NCI-H1092 treated with DMSO at 0.1 percent for 48 hours (cell line): Measurements from ENCODE around the gene CPTP.

Experiments
- DNase-seq: peaks from one replicate; lab custom pipeline; 2025; lab: John Stamatoyannopoulos, UW

Gene CPTP

DNA sequence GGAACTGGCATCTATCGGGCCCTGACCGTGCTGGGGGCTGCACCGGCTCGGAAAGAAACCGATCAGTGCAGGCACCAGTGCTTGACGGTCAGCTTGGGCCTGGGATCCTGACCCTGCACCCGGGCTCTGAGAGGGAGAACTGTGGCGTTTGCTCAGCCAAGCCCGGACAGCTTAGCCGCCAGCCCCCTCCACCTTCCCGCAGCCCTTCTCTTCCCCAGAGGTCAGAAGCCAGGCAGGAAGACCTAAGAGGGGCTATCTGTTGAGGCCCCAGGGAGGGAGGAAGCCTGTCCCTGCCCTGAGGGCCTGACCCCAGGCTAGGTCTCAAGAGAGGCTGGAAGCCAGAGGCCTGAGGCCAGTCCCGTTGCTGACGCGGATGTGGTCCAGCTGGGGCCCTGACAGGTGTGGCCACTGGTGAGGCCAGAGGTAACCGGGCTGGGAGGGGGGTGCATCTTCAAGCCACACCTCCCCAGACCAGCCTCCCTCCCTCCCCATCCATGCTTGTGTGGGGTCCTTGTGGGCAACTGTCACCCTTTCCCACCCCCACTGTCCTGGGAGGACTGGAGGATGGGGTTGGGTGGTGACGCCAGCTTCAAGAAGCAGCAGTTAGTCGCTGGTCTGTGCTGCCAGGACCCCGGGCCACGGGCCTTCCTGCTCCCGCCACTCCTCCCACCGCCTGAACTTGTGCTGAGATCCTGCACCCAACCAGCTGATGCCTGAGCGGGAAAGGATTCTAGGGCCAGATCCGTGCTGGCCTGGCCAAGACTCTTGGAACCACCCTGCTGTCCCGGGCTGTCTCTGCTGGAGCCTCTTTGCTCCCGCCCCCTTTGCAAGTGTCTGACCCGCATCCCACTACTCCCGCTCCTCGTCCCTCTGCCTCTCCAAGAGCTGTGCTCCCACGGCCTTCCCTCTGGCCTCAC is 27.2 kb downstream of the CPTP start:
- no peak for DNase-seq

DNA sequence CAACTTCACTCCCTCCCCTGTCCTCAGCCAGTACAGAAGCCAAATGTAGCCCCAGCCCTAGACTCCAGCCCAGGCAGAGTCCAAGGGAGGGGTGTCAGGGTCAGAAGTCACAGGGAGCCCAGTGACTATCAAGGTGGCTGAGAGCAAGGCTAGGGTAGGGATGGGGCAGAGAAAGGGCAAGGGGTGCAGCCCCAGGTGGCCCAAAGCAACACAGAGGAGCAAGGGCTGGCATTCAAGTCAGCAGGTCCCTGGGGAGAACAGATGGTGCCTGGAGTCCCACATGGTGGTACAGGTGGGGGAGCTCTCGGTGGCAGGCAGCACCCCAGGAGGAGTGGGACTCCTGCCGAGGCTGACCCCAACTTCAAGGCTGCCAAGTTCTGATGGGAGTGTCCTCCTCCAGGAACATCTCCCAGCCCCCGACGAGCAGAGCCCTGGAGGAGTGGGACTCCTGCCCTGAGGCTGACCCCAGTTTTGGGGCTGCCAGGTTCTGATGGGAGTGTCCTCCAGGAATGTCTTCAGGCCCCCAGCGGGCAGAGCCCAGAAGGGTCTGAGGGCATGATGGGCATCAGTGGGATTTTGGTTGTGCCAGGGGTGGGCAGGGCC is 28.3 kb downstream of the CPTP start:
- DNase-seq: no peak

DNA sequence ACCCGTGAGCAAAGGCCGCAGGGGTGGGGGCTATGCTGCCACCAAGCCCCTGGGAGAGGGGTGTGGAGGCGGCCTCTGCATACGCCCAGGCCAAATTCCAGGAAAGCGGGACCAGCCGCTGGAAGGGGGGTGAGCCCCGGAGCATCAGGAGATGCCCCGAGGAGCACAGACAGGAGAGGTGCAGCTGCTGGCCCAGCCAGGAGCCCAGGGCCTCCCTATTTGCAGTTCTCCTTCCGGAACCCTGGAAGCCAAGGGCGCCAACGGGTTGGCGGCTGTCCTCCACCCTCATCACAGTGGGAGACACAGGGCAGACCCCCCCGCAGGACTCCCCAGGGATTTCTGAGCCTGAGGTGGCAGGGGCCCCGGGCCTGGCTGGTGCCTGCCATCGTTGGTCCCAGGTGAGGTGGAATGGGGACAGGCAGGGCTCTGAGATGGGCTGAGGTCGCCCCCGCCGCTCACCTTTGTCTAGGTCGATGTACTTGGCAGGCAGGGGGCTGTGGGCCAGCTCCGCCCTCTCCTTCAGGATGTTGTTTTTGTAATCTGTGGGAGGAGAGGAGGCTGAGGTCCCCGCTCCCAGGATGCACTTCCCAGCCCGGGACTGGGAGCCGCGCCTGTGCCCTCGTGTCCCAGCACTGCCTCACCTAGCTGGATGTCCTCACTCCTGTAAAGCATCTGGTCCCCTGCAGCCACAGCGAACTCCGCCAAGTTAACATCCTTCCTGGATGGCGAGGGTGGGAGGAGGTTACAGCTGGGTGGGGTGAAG is 29.0 kb downstream of the CPTP start:
- DNase-seq: no peak

DNA sequence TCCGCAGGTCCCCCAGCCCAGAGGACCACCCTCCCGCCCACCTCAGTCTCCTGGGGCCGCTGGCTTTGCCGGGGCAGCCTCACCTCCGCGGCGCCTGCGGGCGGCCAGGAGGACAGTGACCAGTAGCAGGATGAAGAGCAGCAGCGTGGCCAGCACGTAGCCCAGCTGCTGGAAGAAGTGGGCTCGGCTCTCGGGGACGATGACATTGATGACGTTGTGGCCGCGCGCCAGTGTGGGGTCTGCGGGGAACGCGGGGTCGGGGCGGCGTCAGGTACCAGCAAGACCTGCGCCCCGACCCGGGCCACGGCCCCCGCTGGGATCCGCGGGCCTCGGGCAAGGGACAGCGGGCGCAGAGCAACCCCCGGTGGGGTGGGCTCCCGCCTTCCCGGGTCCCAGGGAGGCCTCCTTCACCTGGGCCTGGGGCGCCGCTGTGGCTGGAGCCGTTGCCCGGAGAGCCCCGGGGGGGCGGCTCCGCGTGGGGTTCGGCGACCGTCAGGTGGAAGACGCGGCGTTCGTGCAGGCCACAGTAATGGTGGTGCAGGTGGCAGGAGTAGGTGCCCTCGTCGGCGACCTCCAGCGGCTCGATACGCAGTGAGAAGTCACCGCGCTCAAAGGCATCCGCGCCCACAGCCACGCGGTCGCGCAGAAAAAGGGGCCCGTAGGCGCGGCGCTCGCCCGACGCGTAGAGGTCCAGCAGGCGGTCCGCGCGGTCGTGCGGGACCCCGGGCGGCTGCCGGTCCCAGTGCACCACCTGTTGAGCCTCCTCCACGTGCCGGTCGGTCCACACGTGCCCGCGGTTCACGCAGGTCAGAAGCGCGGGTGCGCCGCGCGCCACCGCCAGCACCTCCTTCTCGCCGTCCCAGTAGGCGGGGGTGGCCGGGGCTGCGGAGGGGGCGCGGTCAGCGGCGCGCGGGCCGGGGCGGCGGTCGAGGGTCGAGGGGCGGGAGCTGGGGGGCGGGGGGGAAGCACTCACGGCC is 30.0 kb downstream of the CPTP start:
- no peak for DNase-seq

DNA sequence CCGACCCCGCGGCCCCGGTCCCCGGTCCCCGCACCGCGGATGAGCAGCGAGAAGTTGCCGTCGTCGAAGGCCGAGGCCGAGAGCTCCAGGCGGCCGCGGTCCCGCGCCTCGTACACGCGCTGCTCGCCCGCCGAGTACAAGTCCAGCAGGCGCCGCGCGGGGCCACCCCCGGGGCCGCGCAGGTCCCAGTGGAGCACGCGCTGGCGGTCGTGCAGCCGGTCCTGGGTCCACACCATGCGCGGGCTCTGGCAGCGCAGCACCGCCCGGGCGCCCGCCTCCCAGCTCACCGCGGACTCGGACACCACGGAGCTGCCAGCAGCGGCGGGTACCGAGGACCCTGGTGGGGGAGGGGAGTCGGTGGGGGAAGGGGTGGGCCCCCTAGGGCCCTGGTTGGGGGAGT is 30.8 kb downstream of the CPTP start:
- DNase-seq: no peak

DNA sequence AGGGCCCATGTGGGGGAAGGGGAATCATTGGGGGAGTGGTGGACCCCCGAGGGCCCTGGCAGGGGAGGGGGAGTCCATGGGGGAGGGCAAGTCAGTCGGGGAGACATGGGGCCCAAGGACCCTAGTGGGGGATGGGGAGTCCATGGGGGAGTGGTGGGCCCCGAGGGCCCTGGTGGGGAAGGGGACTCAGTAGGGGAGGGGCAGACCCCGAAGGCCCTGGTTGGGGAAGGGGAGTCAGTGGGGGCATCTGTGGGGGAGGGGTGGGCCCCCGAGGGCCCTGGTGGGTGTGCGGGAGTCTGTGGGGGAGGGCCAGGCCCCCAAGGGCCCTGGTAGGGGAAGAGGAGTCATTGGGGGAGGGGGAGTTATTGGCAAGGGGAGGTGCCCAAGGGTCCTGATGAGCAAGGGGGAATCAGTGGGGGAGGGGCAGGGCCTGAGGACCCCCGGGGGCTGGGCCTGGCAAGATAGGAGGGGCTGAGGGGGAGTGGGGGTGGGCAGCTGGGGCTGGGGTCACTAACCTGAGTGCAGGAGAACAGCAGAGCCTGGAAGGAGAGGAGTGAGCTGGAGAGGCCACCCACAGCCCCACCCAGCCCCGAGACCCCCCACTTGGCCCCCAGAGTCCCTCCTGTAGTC is 31.7 kb downstream of the CPTP start:
- DNase-seq: no peak

DNA sequence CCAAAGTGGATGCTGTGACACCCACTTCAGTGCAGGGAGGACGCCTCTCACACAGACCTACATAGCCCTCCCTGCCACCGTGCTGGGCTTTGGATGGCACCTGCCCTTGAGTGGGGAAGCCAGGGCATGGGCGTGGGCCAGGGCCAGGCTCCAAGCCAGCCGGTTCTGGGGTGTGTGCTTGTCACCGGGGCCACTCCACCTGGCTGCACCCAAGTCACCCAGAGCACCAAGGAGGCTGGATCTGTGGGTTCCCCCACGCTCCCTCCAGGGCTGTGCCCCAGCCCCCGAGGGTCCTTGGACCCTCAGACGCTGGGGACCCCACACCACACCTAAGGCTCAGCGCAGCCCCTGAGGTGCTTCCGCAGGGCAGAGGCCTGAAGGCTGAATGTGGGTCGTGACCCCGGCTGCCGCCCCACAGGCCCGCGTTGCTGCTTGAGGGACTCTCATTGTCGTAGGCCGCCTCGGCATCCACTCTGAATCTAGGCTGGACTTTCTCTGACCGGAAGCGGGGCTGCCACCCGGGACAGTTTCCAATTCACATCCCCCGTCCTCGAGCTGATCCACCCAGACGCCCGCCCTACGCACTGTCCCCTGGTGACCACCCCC is 32.3 kb downstream of the CPTP start:
- no peak for DNase-seq

DNA sequence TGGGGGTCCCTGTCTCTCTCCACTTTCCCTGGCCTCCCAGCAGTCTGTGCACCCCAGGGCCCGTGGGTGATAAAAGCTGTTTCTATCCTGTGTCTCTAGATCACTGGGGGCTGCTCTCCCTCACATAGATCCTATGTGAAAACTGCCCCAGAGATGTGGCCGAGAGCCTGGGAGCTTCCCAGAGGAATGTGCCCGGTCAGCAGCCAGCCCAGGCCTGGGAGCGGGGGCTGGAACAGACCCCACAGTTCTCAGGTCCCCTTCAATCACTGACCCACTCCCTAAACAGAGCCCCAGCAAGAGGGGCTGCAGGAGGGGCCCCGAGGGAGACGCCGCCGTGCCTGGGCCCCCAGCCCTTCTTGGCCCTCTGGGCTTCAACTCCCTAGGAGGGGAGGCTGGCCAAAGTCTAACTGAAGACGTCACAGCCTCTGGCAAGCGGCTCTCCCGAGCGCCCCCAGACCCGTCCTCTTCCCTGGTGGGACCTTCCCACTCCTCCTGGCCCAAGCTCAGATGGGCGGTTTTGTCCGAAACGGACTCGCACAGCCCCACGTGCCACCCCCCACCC is 33.4 kb downstream of the CPTP start:
- no peak for DNase-seq

DNA sequence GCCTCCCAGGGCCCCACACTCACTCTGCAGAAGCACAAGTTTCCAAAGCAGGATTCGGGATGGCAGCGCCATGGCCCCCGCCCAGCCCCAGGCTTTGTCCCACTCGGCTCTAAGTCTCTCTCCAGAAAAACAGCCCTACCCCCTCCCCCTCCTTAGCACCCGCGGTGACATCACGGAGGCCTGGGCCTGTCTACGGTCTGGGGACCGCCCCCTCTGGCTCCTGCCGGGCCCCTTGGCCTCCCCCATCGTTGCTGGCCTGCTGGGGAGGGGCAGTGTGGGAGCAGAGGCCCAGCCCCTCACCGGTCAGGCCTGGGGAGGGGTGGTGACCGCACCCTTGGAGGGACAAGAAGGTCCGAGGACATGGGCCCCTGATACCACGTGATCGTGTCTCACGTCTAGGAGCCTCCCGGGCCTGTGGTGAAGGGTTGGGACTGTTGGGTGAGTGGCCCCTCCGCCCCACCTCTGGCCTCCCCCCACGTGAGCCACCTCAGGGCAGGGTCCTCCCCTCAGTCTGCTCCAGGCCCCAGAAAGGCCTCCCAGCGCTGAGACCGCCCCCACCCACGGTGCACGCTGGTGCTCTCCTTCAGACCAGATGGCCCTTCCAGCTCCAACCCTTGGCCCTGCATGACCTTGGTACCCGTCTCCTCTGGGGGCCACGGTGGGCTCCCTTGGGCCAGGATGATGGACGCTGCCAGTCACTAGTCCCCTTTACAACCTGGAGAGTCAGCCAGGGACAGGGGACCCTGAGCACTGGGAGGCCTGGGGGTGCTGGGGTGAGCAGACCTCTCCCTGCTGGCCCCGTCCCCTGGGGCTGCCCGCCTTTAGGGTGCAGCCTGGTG is 34.0 kb downstream of the CPTP start, which contains the start of gene MXRA8:
Gene MXRA8 (minus strand): TSS at position 123 of the 839 bp plus-strand sequence. CDS start 51 bp downstream, at position 72.
- DNase-seq: no peak

DNA sequence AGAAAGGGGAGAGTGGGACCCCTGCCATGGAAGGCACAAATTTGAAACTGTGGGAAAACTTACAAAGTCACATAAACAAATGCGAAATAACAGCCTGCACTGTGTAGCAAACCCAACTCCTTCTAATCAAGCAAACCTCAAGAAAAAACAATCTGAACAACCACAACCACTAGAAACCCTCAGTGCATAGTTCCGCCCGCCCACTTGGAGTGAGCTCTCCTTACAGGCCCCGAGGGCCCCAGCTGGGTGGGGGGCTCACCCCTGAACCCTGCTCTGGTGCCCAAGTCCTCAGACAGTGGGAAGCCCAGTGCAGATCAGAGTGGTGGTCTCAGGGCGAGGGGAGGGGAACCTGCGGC is 34.7 kb downstream of the CPTP start:
- no peak for DNase-seq

DNA sequence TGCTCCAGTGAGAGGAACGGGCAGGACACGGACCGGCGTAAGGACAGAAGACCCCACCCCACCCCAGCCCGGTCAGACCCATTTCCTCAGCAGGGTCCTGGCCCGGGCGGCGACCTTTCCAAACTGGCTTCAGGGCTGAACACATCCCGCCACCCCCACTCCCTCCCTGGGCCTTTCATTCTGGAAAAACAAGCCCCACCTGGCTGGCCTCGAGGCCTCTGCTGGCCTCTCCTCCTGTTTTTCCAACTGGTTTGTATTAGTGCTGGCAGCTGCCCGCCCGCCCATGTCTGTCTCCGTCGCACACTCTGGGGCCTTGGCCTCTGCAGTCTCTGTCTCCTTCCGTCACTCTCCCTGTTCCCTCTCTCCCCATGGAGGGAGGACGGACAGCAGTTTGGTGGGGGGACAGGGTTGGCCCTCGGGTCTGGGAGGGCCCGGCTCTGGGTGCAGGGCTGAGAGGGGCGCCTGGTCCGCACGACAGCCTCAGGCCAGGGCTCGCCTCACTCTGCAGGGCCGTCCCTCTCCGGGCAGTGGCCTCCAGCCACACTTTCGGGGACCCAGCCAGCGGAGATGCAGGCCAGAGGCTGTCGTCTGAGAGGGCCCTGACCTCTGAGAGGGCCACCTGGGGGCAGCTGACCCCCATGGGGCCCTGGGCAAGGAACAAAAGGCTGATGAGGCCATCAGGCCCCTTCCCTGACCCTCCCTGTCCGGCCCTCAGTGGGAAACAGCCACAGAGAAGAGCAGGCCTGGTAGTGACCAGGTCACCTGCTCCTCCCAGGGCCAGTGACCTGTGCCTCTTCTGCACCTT is 35.3 kb downstream of the CPTP start:
- DNase-seq: no peak

DNA sequence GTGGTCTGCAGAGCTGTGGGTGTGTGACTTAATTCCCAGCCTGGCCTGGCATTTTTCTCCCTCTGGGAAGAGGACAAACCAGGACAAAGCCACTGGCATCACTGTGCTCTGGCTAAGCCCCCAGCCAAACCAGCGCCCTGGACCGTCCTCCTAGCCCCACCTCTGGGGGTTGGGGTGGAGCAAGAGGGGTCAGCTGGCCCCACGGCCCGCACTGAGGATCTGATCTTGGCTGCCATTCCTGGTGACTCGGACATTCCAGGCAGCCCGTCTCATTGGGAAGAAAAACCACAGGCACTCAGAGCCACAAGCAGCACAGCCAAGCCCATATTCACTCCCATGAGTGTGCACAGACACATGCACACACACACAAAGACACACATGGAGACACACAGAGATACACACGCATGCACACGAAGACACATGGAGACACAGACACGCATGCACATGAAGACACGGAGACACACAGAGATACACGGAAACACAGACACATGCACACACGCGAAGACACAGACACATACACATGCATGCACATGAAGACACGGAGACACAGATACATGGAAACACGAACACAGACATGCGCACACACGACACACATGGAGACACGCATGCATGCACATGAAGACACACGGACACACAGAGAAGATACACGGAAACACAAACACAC is 36.0 kb downstream of the CPTP start:
- DNase-seq: no peak

DNA sequence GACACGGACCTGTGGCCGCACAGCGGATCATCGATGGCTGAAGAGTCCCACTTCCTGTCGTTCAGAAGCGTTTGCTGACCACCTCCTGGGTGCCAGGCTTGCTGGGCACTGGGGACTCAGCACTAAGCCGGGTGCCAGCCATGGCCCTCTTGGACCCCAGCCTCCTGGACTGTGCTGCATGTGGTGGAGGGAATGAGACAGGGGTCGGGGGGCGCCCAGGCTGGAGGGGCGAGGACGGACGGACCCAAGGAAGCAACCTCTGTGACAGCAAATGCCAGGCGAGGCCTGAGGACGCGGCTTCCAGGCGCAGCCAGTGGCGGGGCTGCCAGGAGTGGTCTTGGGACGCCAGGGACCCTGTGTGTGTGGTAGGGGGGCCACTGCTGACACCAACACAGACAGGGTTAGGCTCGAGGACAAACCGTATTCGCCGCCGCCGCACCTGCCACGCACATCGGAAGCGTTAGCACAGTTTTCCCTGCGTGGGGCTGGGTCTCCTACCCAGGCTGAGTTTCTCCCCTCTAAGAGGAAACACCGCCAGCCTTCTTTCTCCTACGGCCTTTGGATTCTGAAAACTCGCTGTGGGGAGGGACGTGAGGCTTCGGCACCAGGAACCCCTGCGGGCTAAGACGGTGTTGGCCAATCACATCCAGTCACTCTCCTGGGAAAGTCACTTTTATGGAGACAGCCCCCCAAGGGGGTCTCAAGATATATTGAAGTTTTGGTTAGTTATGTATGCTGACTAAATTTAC is 36.8 kb downstream of the CPTP start:
- DNase-seq: no peak

DNA sequence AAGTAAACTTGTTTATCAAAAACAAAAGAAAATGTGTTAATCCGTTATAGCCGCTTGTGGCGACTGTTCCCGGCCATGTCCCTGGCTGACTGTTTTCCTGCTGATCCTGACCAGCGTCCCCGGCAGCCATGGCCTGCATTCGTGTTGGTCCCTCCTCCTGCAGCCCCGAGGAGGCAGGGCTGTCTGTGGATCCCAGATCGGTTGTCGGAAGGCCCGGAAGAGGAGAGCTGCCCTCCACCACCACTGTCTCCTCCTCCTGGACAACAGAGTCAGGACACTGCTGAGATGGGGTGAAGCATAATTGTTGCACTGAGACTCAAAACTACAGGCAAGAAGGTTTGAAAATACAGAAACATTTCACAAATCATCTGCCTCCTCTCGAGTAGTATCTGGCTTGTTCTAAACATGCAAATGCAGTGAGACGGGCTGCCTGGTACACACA is 37.4 kb downstream of the CPTP start:
- DNase-seq: no peak

DNA sequence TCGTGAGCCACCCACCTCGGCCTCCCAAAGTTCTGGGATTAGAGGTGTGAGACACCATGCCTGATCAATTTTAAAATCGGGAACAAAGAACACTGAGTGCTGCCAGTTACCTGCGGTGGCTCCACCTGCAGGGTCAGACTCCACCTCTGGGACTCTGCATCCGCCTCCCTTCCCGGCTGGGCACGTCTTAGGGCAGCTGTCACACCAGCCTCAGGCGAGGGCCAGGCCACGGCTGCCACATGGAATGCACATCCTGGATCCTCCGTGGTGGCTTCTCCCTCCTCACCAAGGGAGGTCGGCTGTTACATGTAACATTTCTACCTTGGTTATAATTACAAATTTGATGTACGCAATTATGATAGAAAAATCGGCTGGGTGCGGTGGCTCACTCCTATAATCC is 39.7 kb downstream of the CPTP start:
- no peak for DNase-seq

DNA sequence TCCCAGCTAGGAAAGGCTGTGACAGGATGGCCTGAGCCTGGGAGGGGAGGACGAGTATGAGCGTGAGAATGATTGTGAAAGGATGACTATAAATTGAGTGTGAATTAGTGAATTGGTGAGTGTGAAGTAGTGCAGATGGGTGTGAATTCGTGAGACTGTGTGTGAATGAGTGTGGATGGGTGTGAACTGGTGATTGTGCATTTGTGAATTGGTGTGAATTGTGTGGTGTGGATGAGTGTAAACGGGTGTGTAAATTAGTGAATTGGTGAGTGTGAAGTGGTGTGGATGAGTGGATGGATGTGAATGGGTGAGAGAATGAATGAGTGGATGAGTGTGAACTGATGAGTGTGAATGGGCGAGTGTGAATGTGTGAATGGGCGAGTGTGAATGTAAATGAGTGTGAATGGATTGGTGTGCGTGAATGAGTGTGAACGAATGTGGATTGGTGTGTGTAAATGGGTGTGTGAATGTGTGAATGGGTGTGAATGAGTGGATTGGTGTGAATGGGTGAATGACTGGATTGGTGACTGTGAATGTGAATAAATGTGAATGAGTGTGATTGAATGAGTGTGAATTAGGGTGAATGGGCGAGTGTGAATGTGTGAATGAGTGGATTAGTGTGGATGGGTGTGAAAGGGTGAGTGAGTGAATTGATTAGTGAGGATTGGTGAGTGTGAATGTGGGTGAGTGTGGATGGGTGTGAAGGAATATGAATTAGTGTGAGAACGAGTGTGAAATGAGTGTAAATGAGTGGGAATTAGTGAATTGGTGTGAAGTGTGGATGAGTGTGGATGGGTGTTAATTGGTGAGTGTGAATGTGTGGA is 41.5 kb downstream of the CPTP start:
- no peak for DNase-seq
